ENCODE results near the gene HS3ST3A1.

Gene HS3ST3A1

GRCh38 chr17:13593021-13593751 lies 8.5 kb downstream of the HS3ST3A1 start:
- DNase-seq (ENCODE audit: insufficient read length, low spot score) (no peak), FAIRE-seq (no peak)
- TF ChIP-seq PAX5 (IDR thresholded peaks at IDR 0.05; ENCODE audit: insufficient read depth, low read length, severe bottlenecking) (no peak), POU2F2 (IDR thresholded peaks at IDR 0.05; ENCODE audit: low read depth, low read length) (no peak), SPI1 (IDR thresholded peaks at IDR 0.05; ENCODE audit: low read depth, low read length) (no peak)

- FAIRE-seq (no peak), DNase-seq (ENCODE audit: insufficient read length, low spot score) (no peak)
- TF ChIP-seq TAF1 (IDR thresholded peaks at IDR 0.05; ENCODE audit: low read depth, low read length) (no peak), POLR2A (IDR thresholded peaks at IDR 0.05; ENCODE audit: low read depth, low read length) (no peak), PAX5 (IDR thresholded peaks at IDR 0.05; ENCODE audit: insufficient read depth, low read length, severe bottlenecking) (no peak), SPI1 (IDR thresholded peaks at IDR 0.05; ENCODE audit: low read depth, low read length) (no peak), POU2F2 (IDR thresholded peaks at IDR 0.05; ENCODE audit: low read depth, low read length) (no peak), POLR2AphosphoS5 (IDR thresholded peaks at IDR 0.05; ENCODE audit: low read depth, low read length) (no peak)
Measured at GRCh38 chr17:13592427-13592826, 9.3 kb downstream of the HS3ST3A1 start.

DNA sequence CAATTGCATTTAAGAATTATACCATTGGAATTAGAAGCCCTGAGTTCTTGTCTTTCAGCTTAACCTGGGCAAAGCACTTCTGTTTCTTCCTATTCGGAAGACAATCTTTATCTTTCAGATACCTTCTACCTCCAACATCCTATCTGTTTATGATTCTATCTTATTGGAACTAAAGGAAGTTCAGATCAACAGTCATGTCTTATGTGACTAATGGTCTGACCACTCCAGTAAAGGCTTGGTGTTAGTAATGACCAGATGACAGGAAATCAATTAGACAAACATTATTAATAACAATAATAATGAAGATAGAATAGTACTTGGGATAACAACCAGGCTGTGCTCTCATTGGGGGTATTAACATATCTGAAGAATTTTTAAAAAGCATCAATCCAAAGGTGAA lies 11.3 kb downstream of the HS3ST3A1 start:
- no peak for TF ChIP-seq TAF1 (IDR thresholded peaks at IDR 0.05; ENCODE audit: low read depth, low read length)
- no peak for TF ChIP-seq POLR2A (IDR thresholded peaks at IDR 0.05; ENCODE audit: low read depth, low read length)
- no peak for TF ChIP-seq PAX5 (IDR thresholded peaks at IDR 0.05; ENCODE audit: insufficient read depth, low read length, severe bottlenecking)
- no peak for TF ChIP-seq SPI1 (IDR thresholded peaks at IDR 0.05; ENCODE audit: low read depth, low read length)
- TF ChIP-seq POU2F2 (IDR thresholded peaks at IDR 0.05; ENCODE audit: low read depth, low read length) = no peak
- DNase-seq (ENCODE audit: insufficient read length, low spot score) (no peak), FAIRE-seq (no peak)

GRCh38 chr17:13589658-13590057 lies 12.1 kb downstream of the HS3ST3A1 start:
- TF ChIP-seq POLR2A (IDR thresholded peaks at IDR 0.05; ENCODE audit: low read depth, low read length) (no peak), SPI1 (IDR thresholded peaks at IDR 0.05; ENCODE audit: low read depth, low read length) (no peak), TAF1 (IDR thresholded peaks at IDR 0.05; ENCODE audit: low read depth, low read length) (no peak), POLR2AphosphoS5 (IDR thresholded peaks at IDR 0.05; ENCODE audit: low read depth, low read length) (no peak)
- no peak for DNase-seq (ENCODE audit: insufficient read length, low spot score)
- no peak for FAIRE-seq

- DNase-seq (ENCODE audit: insufficient read length, low spot score) (no peak), FAIRE-seq (no peak)
- TF ChIP-seq SPI1 (IDR thresholded peaks at IDR 0.05; ENCODE audit: low read depth, low read length) = no peak
- TF ChIP-seq POLR2A (IDR thresholded peaks at IDR 0.05; ENCODE audit: low read depth, low read length) = no peak
- TF ChIP-seq PAX5 (IDR thresholded peaks at IDR 0.05; ENCODE audit: insufficient read depth, low read length, severe bottlenecking) = no peak
- TF ChIP-seq POU2F2 (IDR thresholded peaks at IDR 0.05; ENCODE audit: low read depth, low read length) = no peak
- no peak for TF ChIP-seq TAF1 (IDR thresholded peaks at IDR 0.05; ENCODE audit: low read depth, low read length)
- no peak for TF ChIP-seq POLR2AphosphoS5 (IDR thresholded peaks at IDR 0.05; ENCODE audit: low read depth, low read length)
Measured at GRCh38 chr17:13587487-13588338, 14.0 kb downstream of the HS3ST3A1 start.

DNA sequence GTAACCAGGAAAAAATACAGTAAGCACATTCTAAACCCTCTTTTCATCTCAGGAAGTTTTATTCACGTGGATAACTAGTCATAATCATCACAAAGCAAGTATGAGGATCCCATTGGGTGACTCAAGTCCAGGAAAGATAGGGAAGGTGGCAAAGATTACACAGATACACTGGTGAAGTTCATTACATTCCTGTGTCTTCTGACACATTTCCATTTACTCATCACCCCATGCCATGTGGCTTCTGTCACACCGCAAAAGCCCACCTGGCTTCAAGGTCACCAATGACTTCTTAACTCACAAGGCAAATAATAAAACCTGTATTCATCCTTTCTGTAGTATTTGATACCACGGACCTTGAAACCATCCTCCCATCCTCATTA lies 17.0 kb downstream of the HS3ST3A1 start:
- no peak for FAIRE-seq

DNA sequence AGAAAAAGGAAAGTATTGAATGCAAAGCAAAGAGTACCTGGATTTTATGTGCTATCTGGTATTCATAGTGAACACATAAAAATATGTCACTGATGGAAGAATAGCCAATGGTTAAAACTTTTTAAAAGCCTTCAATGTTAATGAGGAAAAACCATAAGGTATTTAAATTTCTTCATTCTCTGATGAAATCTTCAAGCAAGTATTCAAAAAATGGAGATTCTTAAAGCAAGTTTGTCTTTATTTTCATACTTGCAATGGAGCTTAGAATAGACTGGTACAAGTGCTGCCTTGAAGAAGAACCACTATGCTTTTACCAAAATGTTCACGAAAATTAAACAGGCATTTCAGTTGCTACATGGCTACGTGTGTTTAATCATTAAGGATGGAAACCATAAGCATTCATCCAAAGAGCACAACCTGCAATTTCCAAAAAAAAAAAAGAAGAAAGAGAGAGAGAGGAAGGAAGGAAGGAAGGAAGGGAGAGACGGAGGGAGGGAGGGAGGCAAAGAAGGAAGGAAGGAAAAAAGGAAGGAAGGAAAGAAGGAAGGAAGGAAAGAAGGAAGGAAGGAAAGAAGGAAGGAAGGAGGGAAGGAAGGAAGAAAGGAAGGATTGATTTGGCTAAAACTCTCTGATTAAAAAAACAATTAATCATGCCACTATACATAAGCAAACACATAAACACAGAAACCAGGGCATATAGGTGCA lies 17.6 kb downstream of the HS3ST3A1 start:
- TF ChIP-seq POLR2AphosphoS5 (IDR thresholded peaks at IDR 0.05; ENCODE audit: low read depth, low read length) (no peak), POU2F2 (IDR thresholded peaks at IDR 0.05; ENCODE audit: low read depth, low read length) (no peak), TAF1 (IDR thresholded peaks at IDR 0.05; ENCODE audit: low read depth, low read length) (no peak), POLR2A (IDR thresholded peaks at IDR 0.05; ENCODE audit: low read depth, low read length) (no peak), PAX5 (IDR thresholded peaks at IDR 0.05; ENCODE audit: insufficient read depth, low read length, severe bottlenecking) (no peak), SPI1 (IDR thresholded peaks at IDR 0.05; ENCODE audit: low read depth, low read length) (no peak)
- no peak for FAIRE-seq
- DNase-seq (ENCODE audit: insufficient read length, low spot score) = no peak

More for the DNA sequence above, 17.0 kb downstream of the HS3ST3A1 start:
- TF ChIP-seq SPI1 (IDR thresholded peaks at IDR 0.05; ENCODE audit: low read depth, low read length) = no peak
- TF ChIP-seq POLR2A (IDR thresholded peaks at IDR 0.05; ENCODE audit: low read depth, low read length) = no peak
- no peak for TF ChIP-seq TAF1 (IDR thresholded peaks at IDR 0.05; ENCODE audit: low read depth, low read length)
- no peak for TF ChIP-seq POU2F2 (IDR thresholded peaks at IDR 0.05; ENCODE audit: low read depth, low read length)
- no peak for TF ChIP-seq POLR2AphosphoS5 (IDR thresholded peaks at IDR 0.05; ENCODE audit: low read depth, low read length)
- no peak for TF ChIP-seq PAX5 (IDR thresholded peaks at IDR 0.05; ENCODE audit: insufficient read depth, low read length, severe bottlenecking)
- DNase-seq (ENCODE audit: insufficient read length, low spot score) = no peak

DNA sequence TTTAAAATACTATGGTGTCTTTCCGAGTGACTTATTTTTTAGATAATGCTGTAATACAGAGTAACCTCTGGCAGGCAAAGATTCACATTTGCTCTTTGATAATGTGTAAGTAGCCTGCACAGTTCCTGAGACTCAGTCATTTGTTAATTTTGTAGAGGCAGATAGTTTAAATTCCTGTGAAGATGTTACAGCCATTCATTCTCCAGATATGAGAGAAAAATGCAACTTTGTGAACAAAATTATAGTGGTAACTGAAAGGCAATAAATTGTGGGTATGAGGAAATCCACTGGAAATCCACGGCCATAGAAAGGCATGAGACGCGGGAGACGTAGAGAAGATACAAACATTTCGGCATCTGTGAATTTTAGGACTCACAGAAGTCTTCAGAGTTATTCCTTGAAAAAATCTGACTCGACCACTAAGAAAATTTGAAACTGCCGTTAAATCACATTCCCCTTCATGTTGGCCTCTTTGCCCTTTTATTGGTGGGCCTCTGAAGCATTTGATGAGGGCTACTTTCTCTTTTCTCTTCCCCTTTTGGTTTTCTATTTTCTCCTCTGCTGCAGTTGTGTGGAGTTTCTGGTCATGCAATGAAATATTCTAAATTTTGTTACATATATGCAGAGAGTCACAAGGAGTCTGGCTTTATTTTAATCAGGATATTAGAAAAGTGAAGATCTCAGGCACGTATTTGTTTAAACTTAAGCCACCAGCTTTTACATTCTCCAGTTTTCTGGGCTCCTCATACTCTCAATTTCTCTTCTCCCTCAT lies 18.8 kb downstream of the HS3ST3A1 start:
- no peak for DNase-seq (ENCODE audit: insufficient read length, low spot score)
- peak; percentile 17; the same call in 1 of the 2 replicates for TF ChIP-seq SPI1 (IDR thresholded peaks at IDR 0.05; ENCODE audit: low read depth, low read length)
- no peak for TF ChIP-seq POU2F2 (IDR thresholded peaks at IDR 0.05; ENCODE audit: low read depth, low read length)
- no peak for FAIRE-seq

- DNase-seq (ENCODE audit: insufficient read length, low spot score) (no peak), FAIRE-seq (no peak)
- TF ChIP-seq TAF1 (IDR thresholded peaks at IDR 0.05; ENCODE audit: low read depth, low read length) (no peak), POLR2A (IDR thresholded peaks at IDR 0.05; ENCODE audit: low read depth, low read length) (no peak), POLR2AphosphoS5 (IDR thresholded peaks at IDR 0.05; ENCODE audit: low read depth, low read length) (no peak)
Measured at GRCh38 chr17:13581925-13582324, 19.8 kb downstream of the HS3ST3A1 start.

Data from GM12891 (cell line).